GM12891 (cell line): ENCODE results near the gene PRKAR2A.
A peak's percentile ranks its signal among the peaks of the same experiment; 100 is the strongest.
"Not testable (repeated sequence)": the region's sequence is repeated elsewhere in the genome, so short reads cannot be mapped to it uniquely, and the experiment has no call there.

Experiments
- DNase-seq: peaks from one replicate; pipeline ENCODE4 v3.0.0; 2011; ENCODE audit warnings: low spot score; ENCODE audit not compliant: insufficient read length
- FAIRE-seq: peaks from 2 replicates; lab custom pipeline; 2011; peaks lifted over from hg19 to GRCh38; lab: Jason Lieb, UNC
- PAX5 ChIP-seq: IDR thresholded peaks from 2 replicates; pipeline ENCODE4 v1.6.1; 2011; ENCODE audit warnings: low read length, moderate library complexity, mild to moderate bottlenecking; ENCODE audit not compliant: insufficient read depth, severe bottlenecking
- POLR2A ChIP-seq: IDR thresholded peaks from 2 replicates; pipeline ENCODE4 v1.6.1; 2011; ENCODE audit warnings: low read depth, low read length, control low read depth
- POLR2AphosphoS5 ChIP-seq: IDR thresholded peaks from 2 replicates; pipeline ENCODE4 v1.6.1; 2011; ENCODE audit warnings: low read depth, low read length, control low read depth
- POU2F2 ChIP-seq: IDR thresholded peaks from 2 replicates; pipeline ENCODE4 v1.6.1; 2011; ENCODE audit warnings: low read depth, mild to moderate bottlenecking, control low read depth, low read length, moderate library complexity
- SPI1 ChIP-seq: IDR thresholded peaks from 2 replicates; pipeline ENCODE4 v1.6.1; 2011; ENCODE audit warnings: low read depth, low read length, control low read depth
- TAF1 ChIP-seq: IDR thresholded peaks from 2 replicates; pipeline ENCODE4 v1.6.1; 2011; ENCODE audit warnings: low read depth, low read length, control low read depth

The PRKAR2A gene

GRCh38 chr3:48847053-48847503, 596 bp downstream of the PRKAR2A start:
- FAIRE-seq: no peak
- DNase-seq: no peak
- TF ChIP-seq TAF1: no peak
- TF ChIP-seq PAX5: no peak
- TF ChIP-seq POLR2A: no peak
- no peak for TF ChIP-seq POLR2AphosphoS5
- no peak for TF ChIP-seq POU2F2
- TF ChIP-seq SPI1: no peak

GRCh38 chr3:48845170-48845569, 2.5 kb downstream of the PRKAR2A start:
- FAIRE-seq (no peak), DNase-seq (no peak)
- TF ChIP-seq PAX5: no peak
- TF ChIP-seq POLR2AphosphoS5: no peak
- TF ChIP-seq TAF1: no peak
- no peak for TF ChIP-seq POU2F2
- TF ChIP-seq POLR2A: no peak
- no peak for TF ChIP-seq SPI1

GRCh38 chr3:48837163-48837562, 10.5 kb downstream of the PRKAR2A start:
- FAIRE-seq (peak; percentile 5), DNase-seq (no peak)
- TF ChIP-seq POLR2AphosphoS5 (no peak), POU2F2 (no peak), SPI1 (no peak), POLR2A (no peak), PAX5 (no peak), TAF1 (no peak)

- DNase-seq (no peak), FAIRE-seq (no peak)
- TF ChIP-seq POLR2AphosphoS5 (no peak), POU2F2 (no peak), TAF1 (no peak), POLR2A (no peak), PAX5 (no peak), SPI1 (no peak)
These were observed 11.9 kb downstream of the PRKAR2A start for GRCh38 chr3:48835650-48836366.

GRCh38 chr3:48832684-48833083, 15.0 kb downstream of the PRKAR2A start:
- TF ChIP-seq SPI1: no peak
- no peak for TF ChIP-seq PAX5
- no peak for TF ChIP-seq TAF1
- TF ChIP-seq POU2F2: no peak
- no peak for TF ChIP-seq POLR2AphosphoS5
- FAIRE-seq: no peak
- no peak for DNase-seq

- FAIRE-seq (no peak), DNase-seq (no peak)
- no peak for TF ChIP-seq POLR2AphosphoS5
- no peak for TF ChIP-seq PAX5
- no peak for TF ChIP-seq SPI1
- TF ChIP-seq POU2F2: no peak
- no peak for TF ChIP-seq POLR2A
- TF ChIP-seq TAF1: no peak
These were observed 17.0 kb downstream of the PRKAR2A start for GRCh38 chr3:48830715-48831114.

GRCh38 chr3:48829525-48829924, 18.1 kb downstream of the PRKAR2A start:
- not testable (repeated sequence) for FAIRE-seq, DNase-seq

- not testable (repeated sequence) for FAIRE-seq
These were observed 19.8 kb downstream of the PRKAR2A start for GRCh38 chr3:48827874-48828273.

GRCh38 chr3:48826451-48826850, 21.2 kb downstream of the PRKAR2A start:
- no peak for FAIRE-seq

More at GRCh38 chr3:48827874-48828273, 19.8 kb downstream of the PRKAR2A start:
- not testable (repeated sequence) for DNase-seq

GRCh38 chr3:48820612-48821324, 26.9 kb downstream of the PRKAR2A start:
- FAIRE-seq (peak; percentile 61), DNase-seq (no peak)
- TF ChIP-seq POLR2A (no peak), PAX5 (no peak), SPI1 (no peak), TAF1 (no peak), POLR2AphosphoS5 (no peak), POU2F2 (no peak)

More at GRCh38 chr3:48826451-48826850, 21.2 kb downstream of the PRKAR2A start:
- no peak for DNase-seq
- no peak for TF ChIP-seq POLR2A
- no peak for TF ChIP-seq SPI1
- no peak for TF ChIP-seq POLR2AphosphoS5
- no peak for TF ChIP-seq TAF1
- no peak for TF ChIP-seq POU2F2

GRCh38 chr3:48819234-48820221, 28.1 kb downstream of the PRKAR2A start:
- no peak for TF ChIP-seq POLR2A
- TF ChIP-seq POU2F2: no peak
- no peak for TF ChIP-seq TAF1
- TF ChIP-seq SPI1: no peak
- no peak for TF ChIP-seq POLR2AphosphoS5
- TF ChIP-seq PAX5: no peak
- DNase-seq: no peak
- FAIRE-seq: no peak
